ENCODE data around the gene ATG13. TPM values are rescaled to one million over a fixed set of nuclear protein-coding genes. Genes with fewer than 3 reads are reported as not detected.

The ATG13 gene
- total RNA-seq, 4 donors from 2014 or later, result 68.8 to 94.3 (median 90.2) TPM

- no peak for TF ChIP-seq CTCF (IDR thresholded peaks at IDR 0.05)
- TF ChIP-seq POLR2AphosphoS5 (IDR thresholded peaks at IDR 0.05), result no peak
- TF ChIP-seq POLR2A (IDR thresholded peaks at IDR 0.05), result peak in 1 of 2 donors; percentile 38
- TF ChIP-seq EP300 (IDR thresholded peaks at IDR 0.05), result no peak
- H3K4me1 ChIP-seq, result peaks cover 56% of the 10 kb centered on the region
- DNase-seq (ENCODE audit: low spot score in 2 of 2), result no peak
- no peaks in the 10 kb centered on the region for H3K27me3 ChIP-seq
- no peaks in the 10 kb centered on the region for H3K9me3 ChIP-seq
- peaks cover 7% of the 10 kb centered on the region for H3K36me3 ChIP-seq
- H3K4me3 ChIP-seq, result peak overlapping the region; percentile 90
- 4% methylated on average over 10 of the region's 15 CpGs for WGBS
- H3K27ac ChIP-seq, result peak overlapping the region; percentile 97
Measured at GRCh38 chr11:46616551-46617133, 711 bp upstream of the ATG13 start.

- WGBS, result 9% methylated on average over 8 of the region's 9 CpGs
- peak overlapping the region; percentile 90 for H3K4me3 ChIP-seq
- peak overlapping the region; percentile 97 for H3K27ac ChIP-seq
- no peaks in the 10 kb centered on the region for H3K27me3 ChIP-seq
- no peaks in the 10 kb centered on the region for H3K9me3 ChIP-seq
- TF ChIP-seq EP300 (IDR thresholded peaks at IDR 0.05), result no peak
- TF ChIP-seq CTCF (IDR thresholded peaks at IDR 0.05), result no peak
- TF ChIP-seq POLR2AphosphoS5 (IDR thresholded peaks at IDR 0.05), result no peak
- no peak for TF ChIP-seq POLR2A (IDR thresholded peaks at IDR 0.05)
- no peak for DNase-seq (ENCODE audit: low spot score in 2 of 2)
- peaks cover 13% of the 10 kb centered on the region for H3K36me3 ChIP-seq
- peaks cover 47% of the 10 kb centered on the region for H3K4me1 ChIP-seq
Measured at GRCh38 chr11:46617972-46618314, 590 bp downstream of the ATG13 start.

- 67% methylated on average over 6 of the region's 6 CpGs for WGBS
- H3K4me1 ChIP-seq, result peaks cover 47% of the 10 kb centered on the region
- H3K9me3 ChIP-seq, result no peaks in the 10 kb centered on the region
- TF ChIP-seq EP300 (IDR thresholded peaks at IDR 0.05) (no peak), CTCF (IDR thresholded peaks at IDR 0.05) (no peak), POLR2A (IDR thresholded peaks at IDR 0.05) (no peak), POLR2AphosphoS5 (IDR thresholded peaks at IDR 0.05) (no peak)
- DNase-seq (ENCODE audit: low spot score in 2 of 2), result no peak
- peak overlapping the region; percentile 90 for H3K4me3 ChIP-seq
- peaks cover 16% of the 10 kb centered on the region for H3K36me3 ChIP-seq
- H3K27me3 ChIP-seq, result no peaks in the 10 kb centered on the region
- H3K27ac ChIP-seq, result no peak overlapping the region
Measured at GRCh38 chr11:46618837-46619236, 1.5 kb downstream of the ATG13 start.

- no peak for TF ChIP-seq POLR2AphosphoS5 (IDR thresholded peaks at IDR 0.05)
- no peak for TF ChIP-seq CTCF (IDR thresholded peaks at IDR 0.05)
- no peak for TF ChIP-seq EP300 (IDR thresholded peaks at IDR 0.05)
- TF ChIP-seq POLR2A (IDR thresholded peaks at IDR 0.05), result no peak
- Histone ChIP-seq H3K27ac (no peak overlapping the region), H3K9me3 (no peaks in the 10 kb centered on the region), H3K27me3 (no peaks in the 10 kb centered on the region), H3K4me1 (peaks cover 5% of the 10 kb centered on the region), H3K36me3 (peaks cover 70% of the 10 kb centered on the region), H3K4me3 (no peak overlapping the region)
- no peak for DNase-seq (ENCODE audit: low spot score in 2 of 2)
- WGBS, result 86% methylated on average over 3 of the region's 3 CpGs
Measured at GRCh38 chr11:46625406-46625805, 8.1 kb downstream of the ATG13 start.

- TF ChIP-seq POLR2AphosphoS5 (IDR thresholded peaks at IDR 0.05), result no peak
- TF ChIP-seq CTCF (IDR thresholded peaks at IDR 0.05), result no peak
- no peak for TF ChIP-seq POLR2A (IDR thresholded peaks at IDR 0.05)
- TF ChIP-seq EP300 (IDR thresholded peaks at IDR 0.05), result no peak
- H3K4me3 ChIP-seq, result no peak overlapping the region
- WGBS, result 73% methylated on average over 6 of the region's 6 CpGs
- H3K36me3 ChIP-seq, result peaks cover 79% of the 10 kb centered on the region
- no peaks in the 10 kb centered on the region for H3K27me3 ChIP-seq
- DNase-seq (ENCODE audit: low spot score in 2 of 2), result peak in 1 of 2 donors; percentile 6
- H3K4me1 ChIP-seq, result no peaks in the 10 kb centered on the region
- H3K27ac ChIP-seq, result no peak overlapping the region
- no peaks in the 10 kb centered on the region for H3K9me3 ChIP-seq
Measured at GRCh38 chr11:46628961-46629360, 11.6 kb downstream of the ATG13 start.
